ENCODE results near the gene TNPO2. TPM values are rescaled to one million over a fixed set of nuclear protein-coding genes. Genes with fewer than 3 reads are reported as not detected.

The TNPO2 gene
- total RNA-seq, 1 donor from 2014 or later = 76.3 TPM

DNA sequence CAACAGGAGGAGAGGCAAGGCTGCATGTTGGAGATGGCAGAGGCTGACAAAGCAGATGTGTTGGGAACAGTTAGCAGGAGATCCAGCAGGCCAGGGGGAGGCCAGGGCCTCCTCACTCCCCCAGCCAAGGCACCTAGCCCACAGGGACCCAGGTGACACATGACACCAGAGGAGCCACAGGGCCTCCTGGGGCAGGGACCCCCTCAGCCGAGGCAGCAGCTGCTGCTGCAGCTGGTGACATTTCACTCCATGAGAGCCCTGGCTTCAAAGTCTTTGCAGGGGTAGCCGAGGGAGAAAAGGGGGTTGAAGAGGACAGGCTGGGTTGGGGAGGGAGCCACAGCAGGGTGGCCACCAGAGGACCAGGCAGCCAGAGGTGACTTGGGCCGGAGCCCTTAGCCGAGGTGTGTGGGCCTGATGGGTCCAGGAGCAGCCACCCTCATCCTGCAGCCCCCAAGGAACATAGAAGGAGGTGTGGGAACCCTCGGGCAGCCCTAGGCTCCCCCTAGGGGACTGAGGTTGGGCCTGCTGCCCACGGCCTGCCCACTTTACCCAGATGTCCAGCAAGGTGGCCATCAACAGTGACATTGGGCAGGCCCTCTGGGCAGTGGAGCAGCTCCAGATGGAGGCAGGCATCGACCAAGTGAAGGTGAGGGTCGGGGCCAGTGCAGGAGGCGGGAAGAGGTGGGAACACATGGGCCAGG is 36.1 kb downstream of the TNPO2 start, which contains the start of gene GNG14:
TSS of gene GNG14 (plus strand) at position 503 of the 701 bp plus-strand sequence. CDS start at position 554, 51 bp downstream.
- no peaks in the 10 kb centered on the region for H3K4me1 ChIP-seq (ENCODE audit: insufficient read depth, low read length)
- Mint-ChIP-seq H3K9me3 (ENCODE audit: unreplicated experiment) (no peaks in the 10 kb centered on the region), H3K4me3 (ENCODE audit: unreplicated experiment) (no peak within 1 kb of the TSS), H3K27ac (ENCODE audit: unreplicated experiment) (no peak within 1 kb of the TSS), H3K36me3 (ENCODE audit: low read depth, unreplicated experiment) (peaks cover 5% of the 10 kb centered on the region), H3K27me3 (ENCODE audit: low read depth, unreplicated experiment) (no peaks in the 10 kb centered on the region), H3K4me1 (ENCODE audit: low read depth, unreplicated experiment) (no peaks in the 10 kb centered on the region)
- no peak within 1 kb of the TSS for H3K4me2 ChIP-seq (ENCODE audit: low read length)
- no peak within 1 kb of the TSS for H3K27ac ChIP-seq (ENCODE audit: low read depth, low read length)
- H4K20me1 ChIP-seq (ENCODE audit: insufficient read depth, low read length) = no peaks in the 10 kb centered on the region
- H3K79me2 ChIP-seq (ENCODE audit: insufficient read depth, low read length) = no peaks in the 10 kb centered on the region
- H3K9me3 ChIP-seq (ENCODE audit: insufficient read depth, low read depth, low read length) = no peaks in the 10 kb centered on the region
- H2AFZ ChIP-seq (ENCODE audit: low read depth, low read length) = no peak within 1 kb of the TSS
- FAIRE-seq (no peak), DNase-seq (ENCODE audit: low read depth) (no peak)
- no peak within 1 kb of the TSS for H3K4me3 ChIP-seq (ENCODE audit: insufficient read depth, low read depth, low read length)
- H3K9ac ChIP-seq (ENCODE audit: low read length) = no peak within 1 kb of the TSS
- no peaks in the 10 kb centered on the region for H3K27me3 ChIP-seq (ENCODE audit: insufficient read depth, low read length)
- TF ChIP-seq EZH2 (IDR thresholded peaks at IDR 0.05; ENCODE audit: insufficient read depth, low read length) = no peak
- TF ChIP-seq, protein P1, sequence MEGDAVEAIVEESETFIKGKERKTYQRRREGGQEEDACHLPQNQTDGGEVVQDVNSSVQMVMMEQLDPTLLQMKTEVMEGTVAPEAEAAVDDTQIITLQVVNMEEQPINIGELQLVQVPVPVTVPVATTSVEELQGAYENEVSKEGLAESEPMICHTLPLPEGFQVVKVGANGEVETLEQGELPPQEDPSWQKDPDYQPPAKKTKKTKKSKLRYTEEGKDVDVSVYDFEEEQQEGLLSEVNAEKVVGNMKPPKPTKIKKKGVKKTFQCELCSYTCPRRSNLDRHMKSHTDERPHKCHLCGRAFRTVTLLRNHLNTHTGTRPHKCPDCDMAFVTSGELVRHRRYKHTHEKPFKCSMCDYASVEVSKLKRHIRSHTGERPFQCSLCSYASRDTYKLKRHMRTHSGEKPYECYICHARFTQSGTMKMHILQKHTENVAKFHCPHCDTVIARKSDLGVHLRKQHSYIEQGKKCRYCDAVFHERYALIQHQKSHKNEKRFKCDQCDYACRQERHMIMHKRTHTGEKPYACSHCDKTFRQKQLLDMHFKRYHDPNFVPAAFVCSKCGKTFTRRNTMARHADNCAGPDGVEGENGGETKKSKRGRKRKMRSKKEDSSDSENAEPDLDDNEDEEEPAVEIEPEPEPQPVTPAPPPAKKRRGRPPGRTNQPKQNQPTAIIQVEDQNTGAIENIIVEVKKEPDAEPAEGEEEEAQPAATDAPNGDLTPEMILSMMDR (IDR thresholded peaks at IDR 0.05; ENCODE audit: insufficient read depth, low read depth, low read length) = no peak
- H3K36me3 ChIP-seq (ENCODE audit: insufficient read depth, low read length) = no peaks in the 10 kb centered on the region

DNA sequence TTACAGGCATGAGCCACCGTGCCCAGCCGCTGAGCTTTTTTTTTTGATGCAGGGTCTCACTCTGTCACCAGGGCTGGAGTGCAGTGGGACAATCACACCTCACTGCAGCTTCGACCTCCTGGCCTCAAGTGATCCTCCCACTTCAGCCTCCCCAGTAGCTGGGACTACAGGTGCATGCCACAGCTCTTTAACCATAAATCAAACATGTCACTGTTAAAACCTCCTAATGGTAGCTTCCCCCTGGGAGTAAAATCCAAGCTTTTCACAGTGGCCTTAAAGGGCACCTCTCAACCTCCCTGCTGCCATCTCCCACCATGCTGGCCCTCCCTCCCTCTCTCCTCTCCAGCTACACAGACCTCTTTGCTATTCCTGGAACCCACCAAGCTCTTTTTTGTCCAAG is 37.9 kb downstream of the TNPO2 start:
- Mint-ChIP-seq H3K27ac (ENCODE audit: unreplicated experiment) (no peak overlapping the region), H3K9me3 (ENCODE audit: unreplicated experiment) (no peaks in the 10 kb centered on the region), H3K4me3 (ENCODE audit: unreplicated experiment) (no peak overlapping the region), H3K4me1 (ENCODE audit: low read depth, unreplicated experiment) (no peaks in the 10 kb centered on the region), H3K36me3 (ENCODE audit: low read depth, unreplicated experiment) (peaks cover 5% of the 10 kb centered on the region), H3K27me3 (ENCODE audit: low read depth, unreplicated experiment) (no peaks in the 10 kb centered on the region)
- H3K9me3 ChIP-seq (ENCODE audit: insufficient read depth, low read depth, low read length) = no peaks in the 10 kb centered on the region
- FAIRE-seq (no peak), DNase-seq (ENCODE audit: low read depth) (no peak)
- no peaks in the 10 kb centered on the region for H3K36me3 ChIP-seq (ENCODE audit: insufficient read depth, low read length)
- no peak overlapping the region for H3K27ac ChIP-seq (ENCODE audit: low read depth, low read length)
- no peak overlapping the region for H3K4me2 ChIP-seq (ENCODE audit: low read length)
- H3K27me3 ChIP-seq (ENCODE audit: insufficient read depth, low read length) = no peaks in the 10 kb centered on the region
- TF ChIP-seq EZH2 (IDR thresholded peaks at IDR 0.05; ENCODE audit: insufficient read depth, low read length) = no peak
- TF ChIP-seq, protein P1 (IDR thresholded peaks at IDR 0.05; ENCODE audit: insufficient read depth, low read depth, low read length) = no peak
- no peaks in the 10 kb centered on the region for H3K4me1 ChIP-seq (ENCODE audit: insufficient read depth, low read length)
- no peaks in the 10 kb centered on the region for H4K20me1 ChIP-seq (ENCODE audit: insufficient read depth, low read length)
- H2AFZ ChIP-seq (ENCODE audit: low read depth, low read length) = no peak overlapping the region
- H3K4me3 ChIP-seq (ENCODE audit: insufficient read depth, low read depth, low read length) = no peak overlapping the region
- H3K79me2 ChIP-seq (ENCODE audit: insufficient read depth, low read length) = no peaks in the 10 kb centered on the region
- H3K9ac ChIP-seq (ENCODE audit: low read length) = no peak overlapping the region

Measured in astrocyte (in vitro differentiated cells and primary cell).